Tibial artery (tissue), 4 donors: ENCODE results near the gene HLA-C.
"Not testable (repeated sequence)": the region's sequence is repeated elsewhere in the genome, so short reads cannot be mapped to it uniquely, and the experiment has no call there.

Experiments used
- DNase-seq, 2 donors: peaks; one replicate each; pipeline ENCODE4 v3.0.0-alpha.2; 2019
- H3K27ac ChIP-seq, 2 donors: fragments of 200-600 bp; sonication (generic) in 1 of 2; 1 replicate in 1 of 2; 2 replicates in 1 of 2; pipeline ENCODE4 v1.5.1; 2018 to 2019; ENCODE audit warnings: mild to moderate bottlenecking in 1 of 2
- H3K27me3 ChIP-seq, 2 donors: fragments of 200-600 bp; sonication (generic) in 1 of 2; one replicate each; pipeline versions ENCODE4 v1.5.1 to v1.6.0; 2016 to 2019
- H3K36me3 ChIP-seq, 3 donors: fragments of 200-600 bp; sonication (generic) in 2 of 3; one replicate each; pipeline ENCODE4 v1.5.1; 2016 to 2019; ENCODE audit warnings: mild to moderate bottlenecking in 2 of 3
- H3K4me1 ChIP-seq, 4 donors: fragments of 200-600 bp; sonication (generic) in 2 of 4; 1 replicate in 3 of 4; 2 replicates in 1 of 4; pipeline ENCODE4 v1.5.1; 2016 to 2019
- H3K4me3 ChIP-seq, 2 donors: fragments of 200-600 bp; sonication (generic) in 1 of 2; 1 replicate in 1 of 2; 2 replicates in 1 of 2; pipeline ENCODE4 v1.5.1; 2018 to 2019; ENCODE audit warnings: mild to moderate bottlenecking in 2 of 2
- H3K9me3 ChIP-seq, 3 donors: fragments of 200-600 bp; sonication (generic) in 1 of 3; one replicate each; pipeline ENCODE4 v1.5.1; 2016 to 2019
- intact Hi-C: fragments of 100-400 bp; cut with DNase I; formaldehyde crosslinking; loops from one replicate; pipeline ENCODE4 v1.15.0; 2023; ENCODE audit warnings: low total_unique reads
- TF ChIP-seq, protein P1 (sequence below), 2 experiments: fragments of 200-600 bp in 1 of 2; fragments of 450-650 bp in 1 of 2; IDR thresholded peaks; one replicate each; pipeline ENCODE4 v1.5.1; 2017 to 2019; ENCODE audit warnings: antibody characterized with exemption in 2 of 2, mild to moderate bottlenecking in 1 of 2, moderate library complexity in 1 of 2

The HLA-C gene

DNA sequence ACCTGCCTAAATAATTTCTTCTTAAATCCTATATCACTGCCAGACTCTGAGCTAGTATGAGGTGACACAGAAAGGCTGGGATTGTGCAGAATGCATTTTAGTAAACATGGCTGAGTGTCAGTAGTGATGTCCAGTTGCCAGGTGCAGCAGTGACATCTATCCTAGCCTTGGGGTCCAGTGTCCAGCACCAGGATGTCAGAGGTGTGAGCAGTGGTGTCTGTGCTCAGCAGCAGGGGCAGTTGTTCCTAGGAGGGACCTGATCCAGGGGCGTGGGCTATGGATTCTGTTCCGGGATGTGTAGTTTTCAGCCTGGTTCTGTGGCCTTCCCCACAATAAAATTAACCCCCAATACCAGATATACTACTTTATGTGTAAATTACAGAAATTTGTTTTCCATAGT, 6.0 kb downstream of the HLA-C start:
- intact Hi-C loops, result loop anchor here (5.0 kb wide), 1 partner anchor 86 kb away; no protein-coding TSS in a partner anchor
- Histone ChIP-seq H3K27me3 (no peaks in the 10 kb centered on the region), H3K4me3 (no peak overlapping the region), H3K4me1 (peaks cover 0 to 11% (median 0%) of the 10 kb centered on the region in 4 donors), H3K9me3 (no peaks in the 10 kb centered on the region), H3K27ac (no peak overlapping the region), H3K36me3 (peaks cover 0 to 22% (median 12%) of the 10 kb centered on the region in 3 donors)
- TF ChIP-seq, protein P1, sequence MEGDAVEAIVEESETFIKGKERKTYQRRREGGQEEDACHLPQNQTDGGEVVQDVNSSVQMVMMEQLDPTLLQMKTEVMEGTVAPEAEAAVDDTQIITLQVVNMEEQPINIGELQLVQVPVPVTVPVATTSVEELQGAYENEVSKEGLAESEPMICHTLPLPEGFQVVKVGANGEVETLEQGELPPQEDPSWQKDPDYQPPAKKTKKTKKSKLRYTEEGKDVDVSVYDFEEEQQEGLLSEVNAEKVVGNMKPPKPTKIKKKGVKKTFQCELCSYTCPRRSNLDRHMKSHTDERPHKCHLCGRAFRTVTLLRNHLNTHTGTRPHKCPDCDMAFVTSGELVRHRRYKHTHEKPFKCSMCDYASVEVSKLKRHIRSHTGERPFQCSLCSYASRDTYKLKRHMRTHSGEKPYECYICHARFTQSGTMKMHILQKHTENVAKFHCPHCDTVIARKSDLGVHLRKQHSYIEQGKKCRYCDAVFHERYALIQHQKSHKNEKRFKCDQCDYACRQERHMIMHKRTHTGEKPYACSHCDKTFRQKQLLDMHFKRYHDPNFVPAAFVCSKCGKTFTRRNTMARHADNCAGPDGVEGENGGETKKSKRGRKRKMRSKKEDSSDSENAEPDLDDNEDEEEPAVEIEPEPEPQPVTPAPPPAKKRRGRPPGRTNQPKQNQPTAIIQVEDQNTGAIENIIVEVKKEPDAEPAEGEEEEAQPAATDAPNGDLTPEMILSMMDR (IDR thresholded peaks at IDR 0.05), result no peak
- no peak for DNase-seq

GRCh38 chr6:31263346-31263933, 8.5 kb downstream of the HLA-C start:
- H3K27ac ChIP-seq, H3K27me3 ChIP-seq, H3K36me3 ChIP-seq, DNase-seq, intact Hi-C loops, H3K4me1 ChIP-seq, H3K9me3 ChIP-seq, H3K4me3 ChIP-seq: not testable (repeated sequence)

DNA sequence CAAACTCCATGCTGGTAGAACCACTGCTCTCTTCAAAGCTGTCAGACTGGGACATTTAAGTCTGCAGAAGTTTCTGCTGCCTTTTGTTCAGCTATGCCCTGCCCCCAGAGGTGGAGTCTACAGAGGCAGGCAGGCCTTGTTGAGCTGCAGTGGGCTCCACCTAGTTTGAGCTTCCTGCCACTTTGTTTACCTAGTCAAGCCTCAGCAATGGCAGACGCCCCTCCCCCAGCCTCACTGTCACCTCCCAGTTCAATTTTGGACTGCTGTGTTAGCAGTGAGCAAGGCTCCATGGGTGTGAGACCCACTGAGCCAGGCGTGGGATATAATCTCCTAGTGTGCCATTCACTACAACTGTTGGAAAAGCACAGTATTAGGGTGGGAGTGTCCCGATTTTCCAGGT, 11.9 kb downstream of the HLA-C start:
- H3K36me3 ChIP-seq, DNase-seq, H3K27me3 ChIP-seq, H3K27ac ChIP-seq, H3K4me3 ChIP-seq, H3K4me1 ChIP-seq, intact Hi-C loops, H3K9me3 ChIP-seq: not testable (repeated sequence)

- H3K4me3 ChIP-seq, result no peak overlapping the region
- intact Hi-C loops, result no loop called here
- TF ChIP-seq, protein P1 (IDR thresholded peaks at IDR 0.05), result no peak
- H3K27ac ChIP-seq, result no peak overlapping the region
- no peaks in the 10 kb centered on the region for H3K4me1 ChIP-seq
- peaks cover 0 to 5% (median 5%) of the 10 kb centered on the region in 3 donors for H3K9me3 ChIP-seq
- DNase-seq, result no peak
- no peaks in the 10 kb centered on the region for H3K36me3 ChIP-seq
- H3K27me3 ChIP-seq, result no peaks in the 10 kb centered on the region
Measured at GRCh38 chr6:31252625-31253024, 19.3 kb downstream of the HLA-C start.

GRCh38 chr6:31251261-31251660, 20.6 kb downstream of the HLA-C start:
- no peaks in the 10 kb centered on the region for H3K36me3 ChIP-seq

GRCh38 chr6:31249184-31249583, 22.7 kb downstream of the HLA-C start:
- Histone ChIP-seq H3K4me3 (no peak overlapping the region), H3K27ac (no peak overlapping the region), H3K36me3 (no peaks in the 10 kb centered on the region), H3K4me1 (no peaks in the 10 kb centered on the region), H3K27me3 (no peaks in the 10 kb centered on the region), H3K9me3 (peaks cover 0 to 17% (median 12%) of the 10 kb centered on the region in 3 donors)
- TF ChIP-seq, protein P1 (IDR thresholded peaks at IDR 0.05), result no peak
- intact Hi-C loops, result no loop called here
- DNase-seq, result no peak

More at GRCh38 chr6:31251261-31251660, 20.6 kb downstream of the HLA-C start:
- DNase-seq, result no peak
- intact Hi-C loops, result no loop called here
- H3K27me3 ChIP-seq, result no peaks in the 10 kb centered on the region
- H3K9me3 ChIP-seq, result peaks cover 0 to 17% (median 12%) of the 10 kb centered on the region in 3 donors
- H3K4me1 ChIP-seq, result no peaks in the 10 kb centered on the region
- TF ChIP-seq, protein P1 (IDR thresholded peaks at IDR 0.05), result no peak
- no peak overlapping the region for H3K27ac ChIP-seq
- no peak overlapping the region for H3K4me3 ChIP-seq

DNA sequence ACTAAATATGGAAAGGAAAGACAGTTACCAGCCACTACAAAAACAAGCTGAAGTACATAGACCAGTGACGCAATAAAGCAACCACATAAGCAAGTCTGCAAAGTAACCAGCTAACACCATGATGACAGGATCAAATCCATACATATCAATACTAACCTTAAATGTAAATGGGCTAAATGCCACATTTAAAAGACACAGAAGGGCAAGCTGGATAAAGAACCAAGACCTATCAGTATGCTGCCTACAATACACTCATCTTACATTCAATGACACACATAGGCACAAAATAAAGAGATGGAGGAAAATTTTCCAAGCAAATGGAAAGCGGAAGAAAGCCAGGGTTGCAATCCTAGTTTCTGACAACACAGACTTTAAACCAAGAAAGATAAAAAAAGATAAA, 24.1 kb downstream of the HLA-C start:
- Histone ChIP-seq H3K36me3 (no peaks in the 10 kb centered on the region), H3K4me1 (no peaks in the 10 kb centered on the region)
- no peak for DNase-seq

More for the DNA sequence above, 24.1 kb downstream of the HLA-C start:
- H3K27ac ChIP-seq, result no peak overlapping the region
- H3K27me3 ChIP-seq, result no peaks in the 10 kb centered on the region
- intact Hi-C loops, result no loop called here
- TF ChIP-seq, protein P1 (IDR thresholded peaks at IDR 0.05), result no peak
- peaks cover 0 to 17% (median 12%) of the 10 kb centered on the region in 3 donors for H3K9me3 ChIP-seq
- no peak overlapping the region for H3K4me3 ChIP-seq
